Measurements from ENCODE around the gene SAMD7. TPM values are rescaled to one million over a fixed set of nuclear protein-coding genes. Genes with fewer than 3 reads are reported as not detected.

Gene SAMD7
- total RNA-seq, 1 experiment from 2014 or later = not detected

- DNase-seq = peak; percentile 12
- Histone ChIP-seq H3K79me2 (ENCODE audit: low read length) (peaks cover 47% of the 10 kb centered on the region), H3K4me3 (ENCODE audit: low read length) (peak overlapping the region; percentile 75)
These were observed 54.4 kb downstream of the SAMD7 start for GRCh38 chr3:169965562-169966427.

GRCh38 chr3:169966428-169966950 lies 55.1 kb downstream of the SAMD7 start, which contains the start of gene SEC62:
SEC62 (plus strand) TSS chr3:169966807; CDS start chr3:169966823, 16 bp downstream.
- peaks cover 28% of the 10 kb centered on the region for H4K20me1 ChIP-seq (ENCODE audit: low read length)
- ChIA-PET CTCF (interaction anchor here (0.5 kb wide), 1 partner anchor 72 kb away, joined by 3 read pairs; no protein-coding TSS in a partner anchor), POLR2A (ENCODE audit: unreplicated experiment) (interaction anchor here (0.6 to 0.9 kb wide), 3 partner anchors 20 to 104 kb away, joined by 3 to 7 read pairs (median 7); no protein-coding TSS in a partner anchor)
- H3K4me3 ChIP-seq (ENCODE audit: low read length) = peak within 1 kb of the TSS; percentile 75
- H3K9me2 ChIP-seq (replicated peaks; ENCODE audit: low read length) = no peaks in the 10 kb centered on the region
- intact Hi-C loops (cut with micrococcal nuclease) = loop anchor here (1.0 to 2.0 kb wide), 3 partner anchors 22 to 202 kb away; partner anchors contain the start of gene TERC
- H3F3A ChIP-seq (ENCODE audit: low read length, unreplicated experiment) = no peaks in the 10 kb centered on the region
- H2AFZ ChIP-seq (ENCODE audit: low read length) = peak within 1 kb of the TSS; percentile 99
- H3K27ac ChIP-seq (ENCODE audit: low read length) = peak within 1 kb of the TSS; percentile 15
- H3K9me3 ChIP-seq (ENCODE audit: low read length) = no peaks in the 10 kb centered on the region
- DNase-seq (peak; percentile 92), ATAC-seq (peak; percentile 89)
- H3K79me2 ChIP-seq (ENCODE audit: low read length) = peaks cover 54% of the 10 kb centered on the region
- H3K4me2 ChIP-seq (ENCODE audit: low read length) = peak within 1 kb of the TSS; percentile 94
- H3K27me3 ChIP-seq (ENCODE audit: low read length) = no peaks in the 10 kb centered on the region
- peaks cover 5% of the 10 kb centered on the region; the same call in 1 of the 2 replicates for H3K36me3 ChIP-seq (ENCODE audit: low read depth, low read length)
- H3K4me1 ChIP-seq (ENCODE audit: insufficient read depth, low read length) = peaks cover 15% of the 10 kb centered on the region
- peak within 1 kb of the TSS; percentile 86 for H3K9ac ChIP-seq (ENCODE audit: low read length)
- no TSS peak for BruUV-seq (replicated peaks)
- TF ChIP-seq EZH2 (IDR thresholded peaks at IDR 0.05; ENCODE audit: low read length, unreplicated experiment) (no peak), CTCF (conservative IDR thresholded peaks at IDR 0.05; ENCODE audit: low read depth, low read length) (peak; percentile 53), EZH2phosphoT487 (IDR thresholded peaks at IDR 0.05; ENCODE audit: borderline replicate concordance, low read length) (no peak)

More at GRCh38 chr3:169965562-169966427, 54.4 kb downstream of the SAMD7 start:
- intact Hi-C loops (cut with micrococcal nuclease) = loop anchor here (1.0 to 2.0 kb wide), 3 partner anchors 21 to 201 kb away; partner anchors contain the start of gene TERC
- H2AFZ ChIP-seq (ENCODE audit: low read length) = peak overlapping the region; percentile 99
- TF ChIP-seq EZH2 (IDR thresholded peaks at IDR 0.05; ENCODE audit: low read length, unreplicated experiment) = no peak
- TF ChIP-seq CTCF (conservative IDR thresholded peaks at IDR 0.05; ENCODE audit: low read depth, low read length) = no peak
- TF ChIP-seq EZH2phosphoT487 (IDR thresholded peaks at IDR 0.05; ENCODE audit: borderline replicate concordance, low read length) = no peak
- H3K36me3 ChIP-seq (ENCODE audit: low read depth, low read length) = peaks cover 5% of the 10 kb centered on the region; the same call in 1 of the 2 replicates
- ChIA-PET CTCF (interaction anchor here (0.7 kb wide), 1 partner anchor 82 kb away, joined by 3 read pairs; no protein-coding TSS in a partner anchor), POLR2A (ENCODE audit: unreplicated experiment) (interaction anchor here (0.6 to 0.7 kb wide), 2 partner anchors 20 to 49 kb away, joined by 3 to 7 read pairs; no protein-coding TSS in a partner anchor)
- no peak overlapping the region for H3K27ac ChIP-seq (ENCODE audit: low read length)
- H3K9me2 ChIP-seq (replicated peaks; ENCODE audit: low read length) = no peaks in the 10 kb centered on the region
- no peaks in the 10 kb centered on the region for H3K27me3 ChIP-seq (ENCODE audit: low read length)
- no peaks in the 10 kb centered on the region for H3K9me3 ChIP-seq (ENCODE audit: low read length)
- peak; percentile 16; the same call in 1 of the 2 replicates for ATAC-seq
- H3K9ac ChIP-seq (ENCODE audit: low read length) = peak overlapping the region; percentile 86
- H3K4me1 ChIP-seq (ENCODE audit: insufficient read depth, low read length) = peaks cover 15% of the 10 kb centered on the region
- H3K4me2 ChIP-seq (ENCODE audit: low read length) = peak overlapping the region; percentile 94
- no peaks in the 10 kb centered on the region for H3F3A ChIP-seq (ENCODE audit: low read length, unreplicated experiment)
- TSS peak; percentile 78 for BruUV-seq (replicated peaks)
- peaks cover 25% of the 10 kb centered on the region for H4K20me1 ChIP-seq (ENCODE audit: low read length)
